ENCODE results near the gene CACNA1A. TPM values are rescaled to one million over a fixed set of nuclear protein-coding genes. Genes with fewer than 3 reads are reported as not detected.

Gene CACNA1A
- polyA plus RNA-seq (2011; rRNA removed), result 0.71 and 1.0 TPM in 2 replicates
- 0.13 and 0.16 TPM in 2 replicates for polyA plus RNA-seq (2012; cell fraction: cytosol; rRNA removed)
- polyA plus RNA-seq (2012; cell fraction: nucleus; rRNA removed), result 1.6 and 1.7 TPM in 2 replicates
- polyA plus RNA-seq (2017; fragmentation: RNase III; extraction: RNeasy Plus Mini Kit Qiagen cat#74134 plus additional on column Dnase treatment), result 0.13 to 0.27 TPM (median 0.26 TPM) in 3 replicates
- polyA minus RNA-seq (2011; rRNA and poly(A)+ RNA removed), result 0.58 and 0.62 TPM in 2 replicates

DNA sequence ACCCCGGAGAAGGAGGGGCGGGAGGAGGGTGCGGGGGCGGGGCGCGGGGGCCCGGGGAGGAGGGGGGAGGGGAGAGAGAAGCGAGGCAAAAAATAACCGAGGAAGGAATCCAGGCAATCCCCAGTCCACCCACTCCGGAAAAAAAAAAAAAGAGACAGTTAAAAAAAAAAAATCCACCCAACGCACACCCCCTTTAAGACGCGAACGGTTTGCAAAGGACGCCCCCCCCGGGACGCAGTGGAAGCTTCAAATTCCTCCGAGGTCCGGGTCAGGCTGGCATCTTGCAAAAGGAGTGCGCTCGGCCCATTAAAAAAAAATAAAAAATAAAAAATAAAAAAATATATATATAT lies at the start of gene CACNA1A:
Gene CACNA1A (minus strand): TSS at position 9 of the 350 bp plus-strand sequence. CDS start 255 bp downstream, outside the sequence.
- ChIA-PET POLR2A (no interaction called here), CTCF (no interaction called here)
- no peaks in the 10 kb centered on the region for H3K9me3 ChIP-seq
- ATAC-seq, result no peak
- TF ChIP-seq HOXB5 (CRISPR knock-in tag; IDR thresholded peaks at IDR 0.05) (no peak), POLR2A (IDR thresholded peaks at IDR 0.05; ENCODE audit: low read length) (no peak), CHD2 (IDR thresholded peaks at IDR 0.05; ENCODE audit: low read length, partially characterized antibody) (no peak), MAZ (IDR thresholded peaks at IDR 0.05; ENCODE audit: borderline replicate concordance, low read depth, low read length) (no peak), HOXB13 (CRISPR knock-in tag; IDR thresholded peaks at IDR 0.05; ENCODE audit: low read depth) (no peak), CEBPB (IDR thresholded peaks at IDR 0.05) (no peak), RCOR1 (IDR thresholded peaks at IDR 0.05; ENCODE audit: low read depth, low read length) (no peak)
- TF ChIP-seq, protein P1, sequence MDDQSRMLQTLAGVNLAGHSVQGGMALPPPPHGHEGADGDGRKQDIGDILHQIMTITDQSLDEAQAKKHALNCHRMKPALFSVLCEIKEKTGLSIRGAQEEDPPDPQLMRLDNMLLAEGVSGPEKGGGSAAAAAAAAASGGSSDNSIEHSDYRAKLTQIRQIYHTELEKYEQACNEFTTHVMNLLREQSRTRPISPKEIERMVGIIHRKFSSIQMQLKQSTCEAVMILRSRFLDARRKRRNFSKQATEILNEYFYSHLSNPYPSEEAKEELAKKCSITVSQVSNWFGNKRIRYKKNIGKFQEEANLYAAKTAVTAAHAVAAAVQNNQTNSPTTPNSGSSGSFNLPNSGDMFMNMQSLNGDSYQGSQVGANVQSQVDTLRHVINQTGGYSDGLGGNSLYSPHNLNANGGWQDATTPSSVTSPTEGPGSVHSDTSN (IDR thresholded peaks at IDR 0.05), result no peak
- TF ChIP-seq, protein P2, sequence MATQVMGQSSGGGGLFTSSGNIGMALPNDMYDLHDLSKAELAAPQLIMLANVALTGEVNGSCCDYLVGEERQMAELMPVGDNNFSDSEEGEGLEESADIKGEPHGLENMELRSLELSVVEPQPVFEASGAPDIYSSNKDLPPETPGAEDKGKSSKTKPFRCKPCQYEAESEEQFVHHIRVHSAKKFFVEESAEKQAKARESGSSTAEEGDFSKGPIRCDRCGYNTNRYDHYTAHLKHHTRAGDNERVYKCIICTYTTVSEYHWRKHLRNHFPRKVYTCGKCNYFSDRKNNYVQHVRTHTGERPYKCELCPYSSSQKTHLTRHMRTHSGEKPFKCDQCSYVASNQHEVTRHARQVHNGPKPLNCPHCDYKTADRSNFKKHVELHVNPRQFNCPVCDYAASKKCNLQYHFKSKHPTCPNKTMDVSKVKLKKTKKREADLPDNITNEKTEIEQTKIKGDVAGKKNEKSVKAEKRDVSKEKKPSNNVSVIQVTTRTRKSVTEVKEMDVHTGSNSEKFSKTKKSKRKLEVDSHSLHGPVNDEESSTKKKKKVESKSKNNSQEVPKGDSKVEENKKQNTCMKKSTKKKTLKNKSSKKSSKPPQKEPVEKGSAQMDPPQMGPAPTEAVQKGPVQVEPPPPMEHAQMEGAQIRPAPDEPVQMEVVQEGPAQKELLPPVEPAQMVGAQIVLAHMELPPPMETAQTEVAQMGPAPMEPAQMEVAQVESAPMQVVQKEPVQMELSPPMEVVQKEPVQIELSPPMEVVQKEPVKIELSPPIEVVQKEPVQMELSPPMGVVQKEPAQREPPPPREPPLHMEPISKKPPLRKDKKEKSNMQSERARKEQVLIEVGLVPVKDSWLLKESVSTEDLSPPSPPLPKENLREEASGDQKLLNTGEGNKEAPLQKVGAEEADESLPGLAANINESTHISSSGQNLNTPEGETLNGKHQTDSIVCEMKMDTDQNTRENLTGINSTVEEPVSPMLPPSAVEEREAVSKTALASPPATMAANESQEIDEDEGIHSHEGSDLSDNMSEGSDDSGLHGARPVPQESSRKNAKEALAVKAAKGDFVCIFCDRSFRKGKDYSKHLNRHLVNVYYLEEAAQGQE (IDR thresholded peaks at IDR 0.05), result no peak
- TF ChIP-seq, protein P3, sequence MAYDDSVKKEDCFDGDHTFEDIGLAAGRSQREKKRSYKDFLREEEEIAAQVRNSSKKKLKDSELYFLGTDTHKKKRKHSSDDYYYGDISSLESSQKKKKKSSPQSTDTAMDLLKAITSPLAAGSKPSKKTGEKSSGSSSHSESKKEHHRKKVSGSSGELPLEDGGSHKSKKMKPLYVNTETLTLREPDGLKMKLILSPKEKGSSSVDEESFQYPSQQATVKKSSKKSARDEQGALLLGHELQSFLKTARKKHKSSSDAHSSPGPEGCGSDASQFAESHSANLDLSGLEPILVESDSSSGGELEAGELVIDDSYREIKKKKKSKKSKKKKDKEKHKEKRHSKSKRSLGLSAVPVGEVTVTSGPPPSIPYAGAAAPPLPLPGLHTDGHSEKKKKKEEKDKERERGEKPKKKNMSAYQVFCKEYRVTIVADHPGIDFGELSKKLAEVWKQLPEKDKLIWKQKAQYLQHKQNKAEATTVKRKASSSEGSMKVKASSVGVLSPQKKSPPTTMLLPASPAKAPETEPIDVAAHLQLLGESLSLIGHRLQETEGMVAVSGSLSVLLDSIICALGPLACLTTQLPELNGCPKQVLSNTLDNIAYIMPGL (CRISPR knock-in tag; IDR thresholded peaks at IDR 0.05; ENCODE audit: borderline replicate concordance), result no peak
- TF ChIP-seq, protein P4, sequence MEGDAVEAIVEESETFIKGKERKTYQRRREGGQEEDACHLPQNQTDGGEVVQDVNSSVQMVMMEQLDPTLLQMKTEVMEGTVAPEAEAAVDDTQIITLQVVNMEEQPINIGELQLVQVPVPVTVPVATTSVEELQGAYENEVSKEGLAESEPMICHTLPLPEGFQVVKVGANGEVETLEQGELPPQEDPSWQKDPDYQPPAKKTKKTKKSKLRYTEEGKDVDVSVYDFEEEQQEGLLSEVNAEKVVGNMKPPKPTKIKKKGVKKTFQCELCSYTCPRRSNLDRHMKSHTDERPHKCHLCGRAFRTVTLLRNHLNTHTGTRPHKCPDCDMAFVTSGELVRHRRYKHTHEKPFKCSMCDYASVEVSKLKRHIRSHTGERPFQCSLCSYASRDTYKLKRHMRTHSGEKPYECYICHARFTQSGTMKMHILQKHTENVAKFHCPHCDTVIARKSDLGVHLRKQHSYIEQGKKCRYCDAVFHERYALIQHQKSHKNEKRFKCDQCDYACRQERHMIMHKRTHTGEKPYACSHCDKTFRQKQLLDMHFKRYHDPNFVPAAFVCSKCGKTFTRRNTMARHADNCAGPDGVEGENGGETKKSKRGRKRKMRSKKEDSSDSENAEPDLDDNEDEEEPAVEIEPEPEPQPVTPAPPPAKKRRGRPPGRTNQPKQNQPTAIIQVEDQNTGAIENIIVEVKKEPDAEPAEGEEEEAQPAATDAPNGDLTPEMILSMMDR (IDR thresholded peaks at IDR 0.05), result no peak
- no peak within 1 kb of the TSS for H3K4me3 ChIP-seq
- no peak for FAIRE-seq
- no peaks in the 10 kb centered on the region for H3K4me1 ChIP-seq
- H3K27ac ChIP-seq, result no peak within 1 kb of the TSS
- DNase-seq (ENCODE audit: low read depth in 1 of 2, low spot score in 1 of 2), result no peak
- H3K4me2 ChIP-seq, result no peak within 1 kb of the TSS
- WGBS (ENCODE audit: missing lambda C conversion rate), result 31% methylated on average over 13 of the region's 21 CpGs

DNA sequence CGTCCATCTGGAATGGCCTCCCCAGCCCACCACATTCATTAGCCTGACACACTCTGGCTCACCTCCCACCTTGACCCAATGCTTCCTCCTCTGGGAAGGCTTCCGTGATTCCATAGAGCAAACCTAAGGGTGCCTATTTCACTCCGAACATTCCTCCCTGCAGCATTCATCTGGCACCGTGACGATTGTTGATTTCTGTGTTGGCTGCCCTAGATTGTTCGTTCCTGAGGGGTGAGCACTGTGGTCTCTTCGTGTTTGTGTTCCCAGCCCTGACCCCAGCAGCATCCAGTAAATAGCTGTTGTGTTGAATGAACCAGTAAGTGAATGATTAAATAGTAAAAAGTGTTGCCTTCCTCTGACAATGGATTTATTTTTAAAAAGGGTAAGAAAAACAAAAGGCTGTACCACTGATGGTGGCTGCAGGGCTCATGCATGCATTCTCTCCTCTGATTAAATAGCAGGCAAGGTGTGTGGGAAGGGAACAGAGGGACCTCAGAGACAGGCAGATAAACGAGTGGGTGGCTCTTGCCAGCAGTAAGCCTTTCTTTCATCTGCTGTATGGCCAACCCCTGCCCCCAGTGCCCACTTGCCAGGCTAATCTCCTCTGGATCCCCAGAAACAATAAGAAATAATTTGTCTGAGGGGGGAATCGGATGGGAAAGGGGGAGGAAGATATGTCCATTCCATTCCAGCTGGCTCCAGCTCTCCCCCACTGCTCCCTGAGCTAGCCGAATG lies 48.4 kb upstream of the CACNA1A start:
- ChIA-PET POLR2A (no interaction called here), CTCF (no interaction called here)
- TF ChIP-seq BHLHE40 (IDR thresholded peaks at IDR 0.05; ENCODE audit: low read depth, low read length), result no peak
- no peak for TF ChIP-seq POLR2A (IDR thresholded peaks at IDR 0.05; ENCODE audit: low read length)
- no peak for TF ChIP-seq TFCP2L1 (CRISPR knock-in tag; IDR thresholded peaks at IDR 0.05)
- Histone ChIP-seq H3K4me2 (no peak overlapping the region), H3K9me3 (no peaks in the 10 kb centered on the region), H3K4me3 (no peak overlapping the region), H3K4me1 (no peaks in the 10 kb centered on the region), H3K27ac (no peak overlapping the region)
- no peak for FAIRE-seq
- ATAC-seq, result no peak
- no peak for DNase-seq (ENCODE audit: low read depth in 1 of 2, low spot score in 1 of 2)
- 26% methylated on average over 10 of the region's 10 CpGs for WGBS (ENCODE audit: missing lambda C conversion rate)
